GM21717 (cell line): ENCODE measurements around the gene BPIFB6.

Experiments used
- ATAC-seq: cut with Tn5 transposase; IDR thresholded peaks from one replicate; pipeline ENCODE4 v1.9.1; 2021; ENCODE audit warnings: mild to moderate bottlenecking, moderate library complexity; ENCODE audit not compliant: unreplicated experiment

The BPIFB6 gene

GRCh38 chr20:33082546-33082945 is 51.1 kb downstream of the BPIFB6 start:
- no peak for ATAC-seq

DNA sequence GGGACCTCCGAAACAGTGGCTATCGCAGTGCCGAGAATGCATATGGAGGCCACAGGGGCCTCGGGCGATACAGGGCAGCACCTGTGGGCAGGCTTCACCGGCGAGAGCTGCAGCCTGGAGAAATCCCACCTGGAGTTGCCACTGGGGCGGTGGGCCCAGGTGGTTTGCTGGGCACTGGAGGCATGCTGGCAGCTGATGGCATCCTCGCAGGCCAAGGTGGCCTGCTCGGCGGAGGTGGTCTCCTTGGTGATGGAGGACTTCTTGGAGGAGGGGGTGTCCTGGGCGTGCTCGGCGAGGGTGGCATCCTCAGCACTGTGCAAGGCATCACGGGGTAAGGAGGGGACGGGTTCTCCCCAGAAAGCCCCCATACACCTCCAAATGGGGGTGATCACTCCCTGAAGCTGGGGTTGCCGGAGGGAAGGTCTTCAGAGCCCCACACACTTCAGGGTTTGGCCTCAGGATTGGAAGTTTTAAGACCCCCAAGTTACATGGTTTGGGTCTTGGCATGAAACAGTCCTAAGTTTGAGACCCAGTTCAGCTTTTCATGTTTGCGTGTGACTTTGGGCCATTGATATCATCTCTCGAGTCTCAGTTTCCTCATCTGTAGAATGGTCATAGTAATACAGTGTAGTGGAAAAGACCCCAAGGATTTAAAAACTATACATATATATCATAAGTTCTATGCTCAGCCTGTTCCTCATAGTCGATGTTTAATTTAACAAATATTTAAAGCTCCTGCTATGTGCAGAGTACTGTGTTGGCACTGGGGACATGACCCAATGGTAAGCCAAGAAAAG is 52.3 kb downstream of the BPIFB6 start:
- no peak for ATAC-seq

DNA sequence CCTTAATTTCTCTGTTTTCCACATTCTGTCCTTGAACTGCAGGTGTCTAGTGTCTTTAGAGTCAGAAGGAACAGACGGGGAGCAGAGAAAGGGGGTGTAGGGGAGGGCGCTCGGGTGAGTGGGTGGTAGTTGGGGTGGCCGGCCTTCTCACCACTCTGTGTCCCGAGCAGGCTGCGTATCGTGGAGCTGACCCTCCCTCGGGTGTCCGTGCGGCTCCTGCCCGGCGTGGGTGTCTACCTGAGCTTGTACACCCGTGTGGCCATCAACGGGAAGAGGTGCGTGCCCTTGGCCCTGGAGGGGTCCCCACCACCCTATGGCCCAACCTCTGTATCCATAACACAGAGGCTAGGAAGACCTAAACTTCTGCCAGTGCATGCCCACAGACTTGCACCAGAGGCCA is 53.3 kb downstream of the BPIFB6 start:
- no peak for ATAC-seq

- ATAC-seq = no peak
These were observed 54.7 kb downstream of the BPIFB6 start for GRCh38 chr20:33086052-33086722.

- ATAC-seq = no peak
These were observed 59.7 kb downstream of the BPIFB6 start for GRCh38 chr20:33091147-33091546.

GRCh38 chr20:33091693-33092092 is 60.2 kb downstream of the BPIFB6 start:
- ATAC-seq = no peak

DNA sequence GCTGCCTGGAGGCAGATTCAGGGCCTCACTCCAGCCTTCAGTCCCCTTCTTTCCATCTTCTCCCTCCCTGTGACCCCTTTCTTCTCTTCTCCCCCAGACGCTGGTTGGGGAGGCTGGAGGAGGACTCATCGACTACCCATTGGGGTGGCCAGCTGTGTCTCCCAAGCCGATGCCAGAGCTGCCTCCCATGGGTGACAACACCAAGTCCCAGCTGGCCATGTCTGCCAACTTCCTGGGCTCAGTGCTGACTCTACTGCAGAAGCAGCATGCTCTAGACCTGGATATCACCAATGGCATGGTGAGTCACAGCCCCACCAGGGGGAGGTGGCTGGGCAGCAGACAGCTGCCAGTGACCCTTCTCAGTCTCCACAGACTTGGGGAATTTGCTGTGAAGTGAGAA is 60.9 kb downstream of the BPIFB6 start:
- no peak for ATAC-seq

DNA sequence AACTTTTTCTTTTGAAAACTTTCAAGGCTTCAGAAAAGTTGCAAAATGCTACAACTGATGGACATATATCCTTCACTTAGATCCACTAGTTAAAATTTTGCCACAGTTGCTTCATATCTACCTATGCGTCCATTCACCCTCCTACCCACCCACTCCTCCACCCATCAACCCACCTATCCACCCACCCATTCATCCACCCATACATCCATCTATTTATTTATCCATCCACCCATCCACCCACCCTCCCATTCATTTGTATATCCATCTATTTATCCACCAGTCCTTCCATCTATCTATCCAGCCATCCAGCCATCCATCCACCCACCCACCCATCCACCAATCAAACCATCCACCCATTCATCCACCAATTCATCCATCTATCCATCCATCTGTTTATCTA is 61.6 kb downstream of the BPIFB6 start:
- ATAC-seq = no peak

- ATAC-seq = no peak
These were observed 62.1 kb downstream of the BPIFB6 start for GRCh38 chr20:33093582-33093981.
